Endothelial cell (in vitro differentiated cells): ENCODE measurements around the gene SUPV3L1. TPM values are rescaled to one million over a fixed set of nuclear protein-coding genes. Genes with fewer than 3 reads are reported as not detected.

Experiments used
- DNase-seq: peaks from one replicate; pipeline ENCODE4 v3.0.0; 2021; ENCODE audit warnings: low spot score
- H3K27ac Mint-ChIP-seq: one replicate; pipeline ENCODE4 v1.8.0; 2021; ENCODE audit warnings: mixed read lengths, inconsistent platforms; ENCODE audit not compliant: unreplicated experiment
- H3K27me3 Mint-ChIP-seq: one replicate; pipeline ENCODE4 v1.8.0; 2021; ENCODE audit warnings: mild to moderate bottlenecking, moderate library complexity, mixed read lengths, inconsistent platforms; ENCODE audit not compliant: unreplicated experiment
- H3K36me3 Mint-ChIP-seq: one replicate; pipeline ENCODE4 v1.8.0; 2021; ENCODE audit warnings: mild to moderate bottlenecking, low read depth, mixed read lengths, inconsistent platforms; ENCODE audit not compliant: unreplicated experiment
- H3K4me1 Mint-ChIP-seq: one replicate; pipeline ENCODE4 v1.8.0; 2021; ENCODE audit warnings: mild to moderate bottlenecking, mixed read lengths, inconsistent platforms; ENCODE audit not compliant: unreplicated experiment
- H3K4me3 Mint-ChIP-seq: one replicate; pipeline ENCODE4 v1.8.0; 2021; ENCODE audit warnings: mild to moderate bottlenecking, mixed read lengths, inconsistent platforms; ENCODE audit not compliant: unreplicated experiment
- H3K9me3 Mint-ChIP-seq: one replicate; pipeline ENCODE4 v1.8.0; 2021; ENCODE audit warnings: mixed read lengths, inconsistent platforms; ENCODE audit not compliant: unreplicated experiment
- CTCF ChIP-seq: fragments of 200-600 bp; sonication (generic); IDR thresholded peaks from one replicate; pipeline ENCODE4 v1.5.0; 2021; ENCODE audit warnings: antibody characterized with exemption; ENCODE audit not compliant: unreplicated experiment
- total RNA-seq: library from RNA; stranded (reverse); fragmentation: NEBNext Ultra II Directional; extraction: Animal tissue kit (Norgen Biotek cat#: 25700); gene quantifications from one replicate; pipeline ENCODE4 v1.2.1, GENCODE V29; 2021; ENCODE audit not compliant: unreplicated experiment

Gene SUPV3L1
- total RNA-seq, 1 donor from 2014 or later = 31.7 TPM

GRCh38 chr10:69216577-69217118 lies 36.6 kb downstream of the SUPV3L1 start:
- Mint-ChIP-seq H3K27me3 (peaks cover 8% of the 10 kb centered on the region), H3K4me3 (no peak overlapping the region), H3K36me3 (no peaks in the 10 kb centered on the region), H3K27ac (no peak overlapping the region), H3K9me3 (no peaks in the 10 kb centered on the region), H3K4me1 (peaks cover 23% of the 10 kb centered on the region)
- no peak for TF ChIP-seq CTCF
- no peak for DNase-seq

- peaks cover 23% of the 10 kb centered on the region for H3K4me1 Mint-ChIP-seq
- no peak for TF ChIP-seq CTCF
- peaks cover 8% of the 10 kb centered on the region for H3K27me3 Mint-ChIP-seq
- H3K9me3 Mint-ChIP-seq = no peaks in the 10 kb centered on the region
- H3K27ac Mint-ChIP-seq = no peak overlapping the region
- no peaks in the 10 kb centered on the region for H3K36me3 Mint-ChIP-seq
- DNase-seq = no peak
- no peak overlapping the region for H3K4me3 Mint-ChIP-seq
Observed at GRCh38 chr10:69217119-69217754, 37.2 kb downstream of the SUPV3L1 start.

GRCh38 chr10:69218831-69219230 lies 38.8 kb downstream of the SUPV3L1 start:
- no peak overlapping the region for H3K4me3 Mint-ChIP-seq
- no peak for TF ChIP-seq CTCF
- no peak overlapping the region for H3K27ac Mint-ChIP-seq
- DNase-seq = no peak
- H3K4me1 Mint-ChIP-seq = peaks cover 26% of the 10 kb centered on the region
- no peaks in the 10 kb centered on the region for H3K9me3 Mint-ChIP-seq
- H3K36me3 Mint-ChIP-seq = no peaks in the 10 kb centered on the region
- H3K27me3 Mint-ChIP-seq = peaks cover 5% of the 10 kb centered on the region

- Mint-ChIP-seq H3K4me1 (peaks cover 20% of the 10 kb centered on the region), H3K36me3 (no peaks in the 10 kb centered on the region), H3K27ac (no peak within 1 kb of the TSS), H3K4me3 (no peak within 1 kb of the TSS), H3K9me3 (no peaks in the 10 kb centered on the region), H3K27me3 (peaks cover 5% of the 10 kb centered on the region)
- DNase-seq = no peak
- no peak for TF ChIP-seq CTCF
Observed at GRCh38 chr10:69220041-69220451, 40.0 kb downstream of the SUPV3L1 start, which contains the start of gene HKDC1. Gene HKDC1 (plus strand): TSS chr10:69220332. CDS start chr10:69220436, 104 bp downstream.

GRCh38 chr10:69220507-69220906 lies 40.5 kb downstream of the SUPV3L1 start:
- H3K4me1 Mint-ChIP-seq = peaks cover 21% of the 10 kb centered on the region
- DNase-seq = no peak
- no peaks in the 10 kb centered on the region for H3K36me3 Mint-ChIP-seq
- no peaks in the 10 kb centered on the region for H3K9me3 Mint-ChIP-seq
- H3K27me3 Mint-ChIP-seq = peaks cover 5% of the 10 kb centered on the region
- H3K4me3 Mint-ChIP-seq = no peak overlapping the region
- no peak overlapping the region for H3K27ac Mint-ChIP-seq
- no peak for TF ChIP-seq CTCF
